HL-60/S4 (cell line): ENCODE measurements around the gene IGSF9B.

ENCODE experiments used
- in situ Hi-C: fragments of 300-500 bp; cut with MboI; formaldehyde crosslinking; loops from 2 replicates; pipeline ENCODE4 v1.14.3; 2022; ENCODE audit warnings: low sequenced_read_pairs

IGSF9B gene

GRCh38 chr11:133938166-133938565 is 18.6 kb downstream of the IGSF9B start:
- in situ Hi-C loops: no loop called here

- in situ Hi-C loops: no loop called here
Measured at GRCh38 chr11:133937468-133937867, 19.3 kb downstream of the IGSF9B start.

- in situ Hi-C loops: no loop called here
Measured at GRCh38 chr11:133937015-133937414, 19.8 kb downstream of the IGSF9B start.

- in situ Hi-C loops: no loop called here
Measured at GRCh38 chr11:133936592-133936991, 20.2 kb downstream of the IGSF9B start.

- in situ Hi-C loops: no loop called here
Measured at GRCh38 chr11:133936136-133936535, 20.6 kb downstream of the IGSF9B start.

- in situ Hi-C loops: no loop called here
Measured at GRCh38 chr11:133935551-133935910, 21.2 kb downstream of the IGSF9B start.

- in situ Hi-C loops: no loop called here
Measured at GRCh38 chr11:133934599-133935550, 21.9 kb downstream of the IGSF9B start.

- in situ Hi-C loops: no loop called here
Measured at GRCh38 chr11:133934096-133934495, 22.7 kb downstream of the IGSF9B start.

GRCh38 chr11:133931449-133932060 is 25.2 kb downstream of the IGSF9B start:
- in situ Hi-C loops: no loop called here

GRCh38 chr11:133930767-133931448 is 25.9 kb downstream of the IGSF9B start:
- in situ Hi-C loops: no loop called here

- in situ Hi-C loops: no loop called here
Measured at GRCh38 chr11:133930053-133930766, 26.6 kb downstream of the IGSF9B start.

GRCh38 chr11:133929401-133930052 is 27.2 kb downstream of the IGSF9B start:
- in situ Hi-C loops: loop anchor here (10.0 kb wide), 1 partner anchor 215 kb away; no protein-coding TSS in a partner anchor

- in situ Hi-C loops: loop anchor here (10.0 kb wide), 1 partner anchor 216 kb away; no protein-coding TSS in a partner anchor
Measured at GRCh38 chr11:133928628-133929059, 28.1 kb downstream of the IGSF9B start.

- in situ Hi-C loops: loop anchor here (10.0 kb wide), 1 partner anchor 217 kb away; no protein-coding TSS in a partner anchor
Measured at GRCh38 chr11:133927690-133928627, 28.8 kb downstream of the IGSF9B start.

- in situ Hi-C loops: loop anchor here (10.0 kb wide), 1 partner anchor 218 kb away; no protein-coding TSS in a partner anchor
Measured at GRCh38 chr11:133926466-133927246, 30.1 kb downstream of the IGSF9B start.

- in situ Hi-C loops: loop anchor here (10.0 kb wide), 1 partner anchor 219 kb away; no protein-coding TSS in a partner anchor
Measured at GRCh38 chr11:133925756-133926155, 31.0 kb downstream of the IGSF9B start.

- in situ Hi-C loops: loop anchor here (10.0 kb wide), 1 partner anchor 220 kb away; no protein-coding TSS in a partner anchor
Measured at GRCh38 chr11:133924661-133925060, 32.1 kb downstream of the IGSF9B start.
